ENCODE measurements around the gene ATG2A. TPM values are rescaled to one million over a fixed set of nuclear protein-coding genes. Genes with fewer than 3 reads are reported as not detected.
A peak's percentile ranks its signal among the peaks of the same experiment; 100 is the strongest.

ATG2A gene
- total and polyA plus RNA-seq, 9 of the 15 experiments (the other 6 are each of a cell fraction or from before 2014, with no cell fraction given), result 0.25 to 45.9 (median 5.2) TPM

- TF ChIP-seq E4F1 (CRISPR knock-in tag; IDR thresholded peaks at IDR 0.05; ENCODE audit: borderline replicate concordance), result no peak
- TF ChIP-seq ZNF134 (CRISPR knock-in tag; conservative IDR thresholded peaks at IDR 0.05), result 0 out of 2 replicates have a peak, but pooled peaks have one; percentile 34
- no peak for TF ChIP-seq USF1 (CRISPR knock-in tag; IDR thresholded peaks at IDR 0.05)
- no peak for TF ChIP-seq SPI1 (IDR thresholded peaks at IDR 0.05; ENCODE audit: borderline replicate concordance, low read depth, low read length)
- peak; percentile 34; the same call in 1 of the 2 replicates for TF ChIP-seq ARID1B (IDR thresholded peaks at IDR 0.05)
- TF ChIP-seq RFX5 (IDR thresholded peaks at IDR 0.05; ENCODE audit: low read depth, low read length), result no peak
- peak; percentile 100 for TF ChIP-seq JUN (IDR thresholded peaks at IDR 0.05; ENCODE audit: borderline replicate concordance, low read depth, low read length)
- peak; percentile 87; the same call in 1 of the 2 replicates for TF ChIP-seq JUN (CRISPR knock-in tag; IDR thresholded peaks at IDR 0.05; ENCODE audit: borderline replicate concordance)
- no peak for TF ChIP-seq ZC3H11A (IDR thresholded peaks at IDR 0.05; ENCODE audit: low read depth, low read length)
- peak in 1 of 2 experiments; percentile 81; a peak in 1 of 4 replicates for TF ChIP-seq HDAC1 (IDR thresholded peaks at IDR 0.05)
- no peak for TF ChIP-seq IRF2 (CRISPR knock-in tag; IDR thresholded peaks at IDR 0.05)
- peak in 1 of 2 experiments; percentile 76; a peak in 1 of 4 replicates for TF ChIP-seq ZNF639 (CRISPR knock-in tag; conservative IDR thresholded peaks at IDR 0.05 in 1 of 2, IDR thresholded peaks at IDR 0.05 in 1 of 2)
- TF ChIP-seq MXI1 (IDR thresholded peaks at IDR 0.05; ENCODE audit: low read depth, low read length), result peak; percentile 39; the same call in 1 of the 2 replicates
- TF ChIP-seq PTRF (tag; IDR thresholded peaks at IDR 0.05), result no peak
- no peak for TF ChIP-seq ZFP36 (IDR thresholded peaks at IDR 0.05; ENCODE audit: low read depth, low read length, partially characterized antibody)
- TF ChIP-seq BACH1 (tag; IDR thresholded peaks at IDR 0.05), result no peak; the same call in 1 of the 2 replicates
- no peak for TF ChIP-seq CREBBP (IDR thresholded peaks at IDR 0.05; ENCODE audit: low read depth, low read length)
- peak; percentile 90 for TF ChIP-seq NEUROD1 (IDR thresholded peaks at IDR 0.05; ENCODE audit: borderline replicate concordance, low read depth, low read length, partially characterized antibody)
- no peak for TF ChIP-seq TGIF2 (CRISPR knock-in tag; IDR thresholded peaks at IDR 0.05)
- no peak for TF ChIP-seq FOXO4 (CRISPR knock-in tag; IDR thresholded peaks at IDR 0.05)
- no peak for TF ChIP-seq NCOA4 (IDR thresholded peaks at IDR 0.05; ENCODE audit: partially characterized antibody)
Observed at GRCh38 chr11:64923944-64924909, 7.2 kb upstream of the ATG2A start, which contains the start of gene PPP2R5B (continued).

Measured in K562 (cell line).